Muscle of back (tissue), 11 donors: ENCODE measurements around the gene TPPP. TPM values are rescaled to one million over a fixed set of nuclear protein-coding genes. Genes with fewer than 3 reads are reported as not detected.
"Not testable (repeated sequence)": the region's sequence is repeated elsewhere in the genome, so short reads cannot be mapped to it uniquely, and the experiment has no call there.

Source experiments
- DNase-seq, 3 donors: peaks; one replicate each; pipeline versions ENCODE4 v3.0.0 to v3.0.0-alpha.2; 2013
- polyA plus RNA-seq, 10 donors: library from polyadenylated mRNA; unstranded; fragments of 120-200 nt; gene quantifications; one replicate each; pipeline ENCODE4 v1.2.1, GENCODE V29; 2013; ENCODE audit not compliant: insufficient read length in 10 of 10

Gene TPPP
- polyA plus RNA-seq, 10 donors, result 4.0 to 12.3 (median 8.0) TPM

DNA sequence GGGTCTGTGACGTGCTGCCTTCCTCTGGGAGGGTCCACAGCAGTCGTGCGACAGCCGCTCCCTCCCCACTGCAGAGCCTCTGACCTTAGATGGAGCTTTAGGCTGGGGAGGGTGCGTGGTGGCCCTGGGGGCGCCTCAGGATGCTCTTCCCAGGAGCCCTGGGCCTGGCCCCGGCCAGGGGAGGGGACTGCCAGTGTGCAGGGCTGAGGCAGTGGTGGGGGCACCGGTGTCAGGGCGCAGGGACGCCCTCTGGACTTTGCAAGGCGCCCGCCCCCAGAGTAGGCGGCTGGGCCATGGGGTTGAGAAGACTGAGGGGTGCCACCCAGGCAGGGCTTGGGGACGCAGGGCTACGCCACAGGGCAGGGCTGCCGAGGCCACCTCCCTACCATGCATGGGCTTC lies 14.6 kb downstream of the TPPP start:
- not testable (repeated sequence) for DNase-seq

DNA sequence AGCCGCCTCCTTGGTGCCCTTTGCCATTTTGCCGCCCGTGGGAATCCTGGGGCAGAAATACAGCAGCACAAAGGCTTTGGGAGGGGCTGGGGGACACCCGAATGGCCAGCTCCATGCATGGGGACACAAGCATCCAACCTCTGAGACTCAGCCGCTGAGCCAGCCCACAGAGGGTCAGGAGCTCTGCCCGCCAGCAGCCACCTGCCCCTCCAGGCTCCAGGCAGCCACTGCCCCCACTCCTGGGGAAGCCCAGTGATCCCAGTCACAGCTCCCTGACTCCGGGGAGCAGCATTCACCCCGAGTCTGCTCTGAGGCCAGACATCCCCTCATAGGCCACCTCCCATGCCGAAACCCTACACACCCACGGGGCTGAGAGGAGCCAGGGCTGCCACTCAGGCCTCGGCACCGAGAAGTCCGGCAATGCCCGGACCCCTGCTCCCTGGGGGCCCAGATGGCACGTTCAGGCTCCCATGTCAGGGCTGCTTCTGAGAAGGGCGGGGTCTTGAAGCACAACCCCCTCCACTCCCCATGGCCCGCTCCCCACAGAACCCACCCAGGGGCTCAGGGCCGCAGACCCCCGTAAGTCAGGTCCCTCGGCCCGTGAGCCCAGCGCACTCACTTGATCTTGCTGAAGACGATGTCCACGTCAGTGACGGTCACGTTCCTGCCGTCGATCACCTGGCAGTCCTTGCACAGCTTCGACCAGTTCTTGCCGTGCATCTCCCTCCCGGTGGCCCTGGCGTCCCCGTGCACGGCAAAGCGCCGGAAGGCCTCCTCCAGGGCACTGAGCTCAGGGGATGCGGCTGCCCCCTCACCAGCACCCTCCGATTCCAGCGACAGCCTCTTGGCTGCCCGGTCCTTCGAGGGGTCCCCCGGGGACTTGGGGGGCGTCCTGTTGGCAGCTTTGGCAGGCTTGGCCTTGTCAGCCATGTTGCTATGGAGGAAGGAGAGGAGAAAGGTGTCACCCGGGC lies 15.7 kb downstream of the TPPP start:
- DNase-seq, result no peak

DNA sequence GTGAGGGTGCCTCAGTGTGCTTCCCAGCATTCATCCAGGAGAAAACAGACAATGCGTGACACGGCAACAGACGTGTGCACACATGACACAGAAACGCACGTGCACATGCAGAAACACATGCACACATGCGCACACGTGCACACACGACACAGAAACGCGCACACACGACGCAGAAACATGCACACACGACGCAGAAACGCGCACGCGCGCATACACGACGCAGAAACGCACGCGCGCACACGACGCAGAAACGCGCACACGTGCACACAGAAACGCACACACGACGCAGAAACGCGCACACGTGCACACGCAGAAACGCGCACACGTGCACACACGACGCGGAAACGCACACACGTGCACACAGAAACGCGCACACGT lies 16.5 kb downstream of the TPPP start:
- no peak for DNase-seq

DNA sequence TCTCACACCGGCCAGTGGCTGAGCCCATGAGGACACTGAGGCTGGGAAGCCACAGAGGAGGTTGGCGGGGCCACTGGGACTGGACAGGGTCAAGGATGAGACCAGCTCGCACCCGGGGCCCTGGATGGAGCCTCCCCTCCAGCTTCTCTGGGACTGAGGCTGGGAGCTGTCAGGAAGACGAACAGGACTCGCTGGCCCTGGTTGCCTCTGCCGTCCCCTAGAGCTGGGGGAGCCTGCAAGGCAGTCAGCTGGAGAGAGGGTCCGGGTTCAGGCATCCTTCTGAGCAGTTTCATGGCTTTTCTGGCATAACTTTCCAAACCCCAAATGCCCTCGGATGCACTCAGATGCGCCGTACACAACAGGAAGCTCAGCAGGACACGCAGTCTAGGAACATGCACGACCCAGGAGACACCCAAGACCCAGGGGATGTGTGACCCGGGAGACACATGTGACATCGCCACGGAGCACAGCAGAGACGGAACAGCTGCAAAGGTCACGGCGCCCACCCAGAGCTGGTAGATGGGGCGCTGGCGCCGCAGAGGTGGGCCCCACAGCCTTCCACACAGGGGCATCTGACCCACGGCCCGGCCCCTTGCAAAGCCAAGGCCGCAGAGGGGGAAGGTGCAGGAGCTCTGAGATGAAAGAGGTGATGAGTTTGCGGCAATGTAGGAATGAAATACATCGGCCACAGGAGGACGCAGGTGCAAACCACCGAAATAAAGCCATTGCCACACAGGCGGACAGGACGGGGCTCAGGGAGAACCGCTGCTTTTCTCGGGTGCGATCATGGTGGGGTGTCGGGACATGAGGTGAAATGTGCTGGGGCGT lies 17.1 kb downstream of the TPPP start:
- DNase-seq, result no peak

DNA sequence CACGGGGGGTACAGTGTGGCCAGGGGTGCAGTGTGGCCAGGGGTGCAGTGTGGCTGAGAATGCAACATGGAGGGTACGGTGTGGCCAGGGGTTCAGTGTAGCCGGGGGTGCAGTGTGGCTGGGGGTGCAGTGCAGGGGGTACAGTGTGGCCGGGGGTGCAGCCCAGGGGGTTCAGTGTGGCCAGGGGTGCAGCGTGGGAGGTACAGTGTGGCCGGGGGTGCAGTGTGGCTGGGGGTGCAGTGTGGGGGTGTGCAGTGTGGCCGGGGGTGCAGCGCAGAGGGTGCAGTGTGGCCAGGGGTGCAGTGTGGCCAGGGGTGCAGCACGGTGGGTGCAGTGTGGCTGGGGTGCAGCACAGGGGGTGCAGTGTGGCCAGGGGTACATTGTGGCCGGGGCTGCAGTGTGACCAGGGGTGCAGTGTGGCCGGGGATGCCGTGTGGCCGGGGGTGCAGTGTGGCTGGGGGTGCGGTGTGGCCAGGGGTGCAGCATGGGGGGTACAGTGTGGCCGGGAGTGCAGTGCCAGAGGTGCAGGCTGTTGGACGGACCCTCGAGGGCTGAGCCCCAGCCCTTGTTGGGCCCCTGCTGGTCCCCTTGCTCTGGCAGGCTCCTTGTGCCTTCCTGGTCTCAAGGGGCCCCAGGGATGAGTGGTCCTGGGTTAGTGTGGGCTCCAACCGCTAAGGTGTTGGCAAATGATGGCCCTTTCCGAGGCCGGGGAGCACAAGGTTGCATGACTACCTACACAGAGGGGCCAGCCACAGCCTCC lies 17.9 kb downstream of the TPPP start:
- DNase-seq, result no peak

DNA sequence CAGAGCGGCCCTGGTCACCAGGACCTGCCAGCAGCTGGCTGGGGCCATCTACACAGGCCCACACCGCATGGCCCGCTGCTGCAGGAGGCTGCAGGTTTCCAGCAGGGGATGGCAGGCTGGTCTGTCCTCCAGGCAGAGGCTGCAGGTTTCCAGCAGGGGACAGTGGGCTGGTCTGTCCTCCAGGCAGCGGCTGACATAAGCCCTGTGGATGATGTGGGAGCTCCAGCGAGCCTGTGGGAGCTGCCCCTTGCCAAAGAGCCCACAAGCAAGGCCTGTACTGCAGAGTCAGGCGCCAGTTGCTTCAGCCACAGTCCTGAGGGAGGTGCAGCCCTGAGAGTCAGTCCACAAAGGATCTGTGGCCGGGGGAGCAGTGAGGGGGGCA lies 18.5 kb downstream of the TPPP start:
- DNase-seq, result no peak

DNA sequence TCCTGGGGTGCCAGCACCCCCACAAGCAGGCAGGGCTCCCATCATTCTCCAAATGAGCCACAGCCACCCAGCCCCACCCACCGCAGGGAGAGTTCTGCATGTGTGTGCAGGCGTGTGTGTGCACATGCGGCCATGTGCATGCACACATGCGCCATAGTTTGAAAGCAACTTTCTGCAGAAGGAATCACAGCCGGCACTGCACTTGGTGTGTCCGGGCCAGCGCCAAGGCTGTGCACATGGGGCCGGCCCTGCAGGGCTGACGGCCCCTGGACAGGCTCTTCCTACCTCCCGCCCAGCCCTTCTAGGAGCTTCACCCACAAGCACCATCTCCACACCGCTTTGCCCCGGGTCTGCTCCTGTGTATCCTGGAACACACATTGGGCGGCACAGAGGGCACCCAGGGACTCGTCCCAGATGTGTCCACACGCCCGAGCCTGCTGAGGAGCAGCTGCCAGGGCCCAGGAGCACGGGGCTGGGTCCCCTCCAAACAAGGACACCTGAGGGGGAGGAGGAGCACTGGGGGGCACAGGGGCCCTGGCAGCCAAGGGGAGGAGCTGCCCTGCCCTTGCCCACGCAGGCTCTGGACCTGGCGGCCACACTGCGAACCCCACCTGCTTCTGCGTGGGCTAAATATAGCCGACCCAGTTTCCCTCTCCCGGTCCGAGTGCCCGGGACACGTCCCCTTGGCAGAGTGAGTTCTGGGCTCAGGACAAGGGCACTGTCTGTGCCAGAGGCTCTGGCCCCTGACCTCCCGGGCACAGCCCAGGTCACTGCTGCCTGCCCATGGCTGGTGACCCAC lies 19.1 kb downstream of the TPPP start:
- peak in 2 of 3 donors; percentile 16 to 61 for DNase-seq

DNA sequence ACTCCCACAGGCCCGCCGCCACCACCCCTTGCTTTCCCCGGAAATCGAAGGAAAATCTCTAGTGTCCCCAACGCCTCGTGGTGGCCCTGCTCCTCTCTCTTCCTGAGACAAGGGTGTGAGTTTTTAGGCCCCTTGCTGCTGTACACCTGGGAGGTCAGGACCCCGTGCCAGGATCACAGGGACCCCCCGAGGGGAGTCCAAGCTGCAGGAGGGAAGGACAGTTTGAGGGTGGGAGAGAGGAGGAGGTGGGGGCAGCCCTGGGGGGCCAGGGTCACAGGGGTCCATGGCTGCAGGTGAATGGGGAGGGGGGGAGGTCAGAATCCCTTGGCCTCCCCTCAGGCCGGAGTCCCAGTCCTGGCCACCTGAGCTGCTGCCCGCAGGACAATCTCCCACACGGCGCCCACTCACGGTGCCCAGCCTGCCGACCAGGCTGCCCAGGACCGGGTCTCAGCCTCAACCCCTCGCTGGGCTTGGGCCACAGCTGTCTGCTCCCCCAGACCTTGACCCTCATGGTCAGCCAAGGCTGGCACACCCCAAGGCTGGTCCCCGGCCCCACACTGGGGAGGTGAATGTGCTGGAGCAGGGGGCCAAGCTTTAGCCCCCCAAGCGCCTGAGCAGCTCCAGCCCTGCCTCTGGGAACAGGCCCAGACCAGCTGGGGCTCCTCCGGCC lies 19.9 kb downstream of the TPPP start:
- no peak for DNase-seq

DNA sequence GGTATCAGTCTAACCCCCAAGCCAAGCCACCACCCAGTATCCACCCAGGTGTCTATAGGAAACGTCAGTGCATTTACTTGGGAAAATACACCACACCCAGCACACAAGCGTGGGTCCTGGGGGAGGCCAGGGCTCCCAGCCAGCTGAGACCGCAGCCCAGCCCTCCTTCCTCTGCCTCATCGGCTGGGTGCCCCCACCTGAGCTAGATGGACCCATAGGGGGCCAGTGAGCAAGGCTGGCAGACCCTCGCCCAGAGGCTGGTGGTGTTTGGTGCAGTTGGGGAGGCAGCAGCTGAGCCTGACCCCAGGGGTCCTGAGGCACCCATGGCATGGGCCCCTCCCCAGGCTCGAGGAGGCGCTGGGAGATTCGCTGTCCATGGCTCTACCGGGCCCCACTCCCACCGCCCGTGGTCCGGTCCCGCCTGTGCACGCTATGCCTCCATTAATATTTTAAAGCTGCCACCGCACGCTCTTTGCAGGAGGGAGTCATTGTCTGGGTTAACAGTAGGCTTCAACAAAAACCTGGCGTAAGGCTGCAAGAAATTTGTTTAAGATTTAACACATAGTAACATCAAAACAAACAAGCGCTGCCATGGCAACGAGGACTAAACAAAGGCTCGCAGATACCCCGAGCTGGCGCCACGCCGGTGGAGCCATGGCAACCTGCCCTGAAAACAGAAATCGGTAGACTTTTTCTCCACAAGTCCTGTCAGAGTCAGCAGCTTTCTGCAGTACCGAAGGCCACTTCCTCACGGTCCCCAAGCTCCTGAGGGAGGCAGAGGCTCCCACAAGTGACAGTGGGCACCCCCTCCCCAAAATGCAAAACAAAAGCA lies 20.6 kb downstream of the TPPP start:
- peak; percentile 66 to 94 (median 90) for DNase-seq

DNA sequence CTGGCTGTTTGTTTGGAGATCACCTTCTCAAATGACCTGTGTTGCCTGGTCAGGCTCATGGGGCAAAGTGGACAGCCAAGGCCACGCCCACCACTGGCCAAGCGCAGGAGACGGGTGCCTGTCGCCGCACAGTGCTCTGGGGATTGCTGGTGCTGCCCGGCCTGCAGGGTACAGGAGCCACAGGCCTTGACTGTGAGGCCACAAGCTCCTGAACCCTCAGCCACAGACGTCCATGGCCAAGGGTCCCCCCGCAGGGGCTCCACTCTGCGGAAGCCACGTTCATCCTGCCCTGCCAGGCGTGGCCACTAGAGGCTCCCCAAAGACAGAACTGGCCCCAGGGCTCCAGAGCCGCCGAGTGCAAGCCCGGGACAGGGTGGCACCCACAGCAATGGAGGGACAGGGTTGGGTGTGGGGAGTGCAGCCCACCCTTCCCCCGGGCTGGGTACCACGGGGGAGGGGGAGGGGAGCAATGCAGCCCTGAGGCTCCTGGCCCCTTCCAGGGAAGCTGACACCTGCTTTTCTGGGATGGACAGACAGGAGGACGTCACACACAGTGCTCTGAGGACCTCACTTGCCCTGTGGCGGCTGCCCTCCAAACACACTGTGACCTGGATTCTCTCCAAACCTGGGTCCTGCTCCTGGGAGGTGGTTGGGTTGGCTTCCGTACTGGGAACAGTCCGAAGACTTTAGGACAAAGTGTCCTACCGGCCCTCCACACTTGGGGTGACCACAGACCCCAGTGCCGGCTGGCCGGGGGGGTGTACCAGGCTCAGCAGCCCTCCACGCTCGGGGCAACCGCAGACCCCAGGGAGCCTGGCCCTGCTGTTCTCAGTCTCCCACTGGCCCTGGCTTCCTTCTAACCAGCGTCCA lies 21.5 kb downstream of the TPPP start:
- peak; percentile 41 to 83 (median 73) for DNase-seq

DNA sequence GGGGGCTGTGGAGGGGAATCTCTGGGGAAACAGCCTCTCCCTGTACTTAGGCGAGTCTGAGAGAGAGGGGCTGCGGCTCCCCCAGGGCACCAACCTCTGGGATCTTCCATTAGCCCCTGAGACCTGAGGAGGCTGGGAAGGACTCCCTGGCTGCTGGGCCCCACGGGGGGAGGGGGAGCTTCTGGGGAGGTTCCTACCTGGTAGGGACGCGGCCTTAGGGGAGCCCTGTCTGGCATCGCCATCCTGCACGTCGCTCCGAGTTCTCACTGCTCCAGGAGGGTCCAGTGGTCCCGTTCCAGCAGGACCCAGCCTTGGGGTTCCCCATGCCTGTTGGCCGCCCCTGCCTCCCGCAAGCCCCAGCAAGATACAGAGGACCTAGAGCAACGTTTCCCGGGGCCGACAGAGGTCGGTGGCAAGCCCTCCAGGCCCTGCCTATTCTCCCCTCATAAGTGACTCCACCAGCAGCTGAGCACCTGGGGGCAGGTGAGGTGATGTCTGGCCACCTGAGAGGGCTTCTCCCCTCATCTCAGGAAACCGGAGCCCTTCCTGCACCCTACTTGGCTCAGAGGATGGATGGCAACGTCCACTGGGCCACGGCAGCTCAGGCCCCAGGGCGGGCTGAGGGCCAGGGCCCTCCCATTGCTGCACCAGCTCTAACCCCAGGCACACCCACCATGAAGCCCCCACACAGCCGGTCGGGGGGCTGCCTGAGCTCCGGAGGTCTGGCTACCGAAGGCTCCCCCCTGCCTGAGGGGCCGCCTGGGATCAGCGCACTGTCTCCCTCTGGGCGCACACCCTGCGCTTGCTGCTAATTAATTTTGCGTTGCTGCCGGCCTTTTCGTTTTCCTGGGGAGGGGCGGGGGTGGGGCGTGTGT lies 22.5 kb downstream of the TPPP start:
- DNase-seq, result peak in 1 of 3 donors; percentile 15

DNA sequence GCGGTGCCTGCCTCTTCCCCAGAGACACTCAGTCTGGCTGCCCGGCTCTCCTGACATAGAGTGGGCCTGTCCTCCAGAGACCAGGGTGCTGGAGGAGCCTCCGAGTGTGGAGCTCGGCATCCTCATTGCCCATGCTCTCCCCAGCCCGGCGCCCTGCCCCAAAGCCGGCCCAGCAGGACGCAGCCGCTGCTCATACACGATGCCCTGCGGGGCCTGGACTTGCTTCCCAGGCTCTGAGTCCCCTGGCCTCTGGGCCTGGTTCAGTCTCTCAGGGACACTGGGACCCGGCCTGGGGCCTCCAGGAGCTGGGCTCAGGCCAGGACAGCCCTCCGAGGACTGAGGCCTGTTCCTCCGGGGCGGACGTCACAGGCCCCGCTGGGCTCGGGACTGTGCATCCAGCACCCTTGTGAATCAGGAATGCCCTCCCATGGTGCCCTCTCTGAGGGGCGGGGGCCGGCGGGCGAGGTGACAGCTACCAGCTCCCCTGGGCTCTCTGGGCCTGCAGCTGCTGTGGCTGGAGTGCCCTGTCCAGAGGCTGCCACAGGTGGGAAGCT lies 23.2 kb downstream of the TPPP start:
- no peak for DNase-seq

DNA sequence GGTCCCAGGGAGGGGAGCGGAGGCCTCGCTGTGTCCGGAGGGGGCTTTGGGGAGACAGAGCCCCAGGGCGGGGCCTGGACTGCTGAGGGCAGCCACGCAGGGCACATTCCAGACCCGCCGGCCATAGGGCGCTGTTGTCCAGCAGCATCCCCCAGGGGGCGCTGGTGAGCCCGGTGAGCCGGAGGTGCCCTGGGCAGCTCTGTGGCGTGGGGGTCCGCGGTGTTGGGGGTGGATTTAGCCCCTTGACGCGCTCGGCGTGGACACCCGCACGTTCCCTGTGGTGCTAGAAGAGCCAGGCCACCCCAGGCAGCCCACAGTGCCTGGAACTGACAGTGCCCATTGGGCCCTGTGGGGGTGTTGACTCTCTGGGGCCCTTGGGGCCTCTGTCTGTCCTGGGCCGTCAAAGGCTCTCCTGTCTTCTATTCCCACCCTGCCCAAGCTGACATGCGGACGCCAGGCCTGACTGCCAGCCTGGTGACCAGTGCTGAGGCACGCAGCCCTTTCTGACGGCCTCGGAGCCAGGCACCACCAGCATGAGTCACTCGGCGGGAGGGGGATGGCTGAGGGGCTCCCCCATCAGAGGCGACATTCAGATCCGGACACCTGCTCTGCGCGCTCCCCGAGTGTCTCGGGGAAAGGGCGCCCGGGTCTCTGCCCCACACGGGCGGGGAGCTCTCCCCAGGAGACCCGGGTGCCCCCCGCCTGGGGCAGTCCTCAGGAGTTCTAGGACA lies 23.9 kb downstream of the TPPP start:
- peak in 1 of 3 donors; percentile 13 for DNase-seq

DNA sequence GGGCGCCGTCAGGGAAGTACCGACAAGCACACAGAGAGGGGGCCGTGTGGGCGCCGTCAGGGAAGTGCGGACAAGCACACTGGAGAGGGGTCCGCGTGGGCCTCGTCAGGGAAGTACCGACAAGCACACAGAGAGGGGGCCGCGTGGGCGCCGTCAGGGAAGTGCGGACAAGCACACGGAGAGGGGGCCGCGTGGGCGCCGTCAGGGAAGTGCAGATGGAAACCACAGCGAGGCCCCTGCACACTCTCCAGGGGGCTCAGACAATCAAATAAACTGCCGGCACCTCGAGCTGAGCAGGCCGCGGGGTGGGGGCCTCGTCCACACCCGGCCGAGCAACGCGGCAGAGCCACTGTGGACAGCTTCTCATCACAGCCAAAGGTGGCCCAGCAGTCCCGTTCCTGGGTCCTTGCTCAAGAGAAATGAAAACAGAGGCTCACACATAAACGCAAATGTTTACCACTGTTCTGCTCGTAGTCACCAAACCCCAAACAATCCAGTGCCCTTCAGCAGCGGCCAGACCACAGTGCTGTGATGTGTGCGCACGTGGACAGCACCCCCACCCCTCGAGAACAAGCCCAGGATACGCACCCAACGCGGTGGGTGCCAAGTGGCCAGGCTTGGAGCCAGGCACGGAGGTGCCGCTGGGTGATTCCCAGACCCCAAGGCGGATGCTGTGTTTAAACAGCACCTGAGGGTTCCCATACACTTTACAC lies 24.7 kb downstream of the TPPP start:
- no peak for DNase-seq

DNA sequence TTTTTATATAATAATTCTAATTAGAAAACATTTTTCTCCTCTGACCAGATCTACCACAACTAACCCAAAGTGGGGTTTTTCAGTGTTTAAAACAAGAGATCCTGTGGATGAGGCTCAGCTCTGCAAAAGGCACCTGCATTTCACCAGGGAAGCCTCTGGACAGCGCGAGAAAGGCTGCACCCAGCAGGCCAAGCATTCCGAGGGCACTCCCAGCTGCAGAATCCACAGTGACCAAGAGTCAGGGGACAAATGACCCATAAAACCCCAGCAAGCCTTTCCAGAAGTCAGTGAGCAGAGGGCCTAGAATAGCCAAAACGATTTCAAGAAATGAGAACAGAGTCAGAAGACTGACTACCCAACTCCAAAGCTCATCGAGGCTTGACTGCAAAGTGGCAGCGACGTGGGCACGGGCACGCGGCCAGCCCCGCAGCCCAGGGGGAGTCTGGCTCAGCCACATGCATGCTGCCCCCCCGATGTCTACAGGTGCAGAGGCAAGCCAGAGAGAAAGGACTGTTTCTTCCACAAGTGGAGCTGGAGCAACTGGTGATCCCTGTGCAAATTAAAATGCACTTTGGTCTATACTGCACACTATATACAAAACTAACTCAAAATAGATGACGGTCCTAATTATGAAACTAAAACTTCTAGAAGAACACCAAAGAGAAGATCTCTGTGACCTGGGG lies 26.2 kb downstream of the TPPP start:
- DNase-seq, result no peak
